ENCODE data around the gene GMDS. TPM values are rescaled to one million over a fixed set of nuclear protein-coding genes. Genes with fewer than 3 reads are reported as not detected.

GMDS gene
- total RNA-seq, 1 donor from 2014 or later = 19.9 TPM

GRCh38 chr6:1664329-1664728 lies 581.1 kb downstream of the GMDS start:
- DNase-seq (ENCODE audit: low spot score in 2 of 2) = no peak
- no peak overlapping the region for H3K27ac ChIP-seq
- no peaks in the 10 kb centered on the region for H3K27me3 ChIP-seq
- no peaks in the 10 kb centered on the region for H3K9me3 ChIP-seq
- no peak overlapping the region for H3K4me3 ChIP-seq
- intact Hi-C loops (cut with DNase I) = no loop called here
- TF ChIP-seq, protein P1, sequence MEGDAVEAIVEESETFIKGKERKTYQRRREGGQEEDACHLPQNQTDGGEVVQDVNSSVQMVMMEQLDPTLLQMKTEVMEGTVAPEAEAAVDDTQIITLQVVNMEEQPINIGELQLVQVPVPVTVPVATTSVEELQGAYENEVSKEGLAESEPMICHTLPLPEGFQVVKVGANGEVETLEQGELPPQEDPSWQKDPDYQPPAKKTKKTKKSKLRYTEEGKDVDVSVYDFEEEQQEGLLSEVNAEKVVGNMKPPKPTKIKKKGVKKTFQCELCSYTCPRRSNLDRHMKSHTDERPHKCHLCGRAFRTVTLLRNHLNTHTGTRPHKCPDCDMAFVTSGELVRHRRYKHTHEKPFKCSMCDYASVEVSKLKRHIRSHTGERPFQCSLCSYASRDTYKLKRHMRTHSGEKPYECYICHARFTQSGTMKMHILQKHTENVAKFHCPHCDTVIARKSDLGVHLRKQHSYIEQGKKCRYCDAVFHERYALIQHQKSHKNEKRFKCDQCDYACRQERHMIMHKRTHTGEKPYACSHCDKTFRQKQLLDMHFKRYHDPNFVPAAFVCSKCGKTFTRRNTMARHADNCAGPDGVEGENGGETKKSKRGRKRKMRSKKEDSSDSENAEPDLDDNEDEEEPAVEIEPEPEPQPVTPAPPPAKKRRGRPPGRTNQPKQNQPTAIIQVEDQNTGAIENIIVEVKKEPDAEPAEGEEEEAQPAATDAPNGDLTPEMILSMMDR (IDR thresholded peaks at IDR 0.05) = no peak
- no peaks in the 10 kb centered on the region for H3K4me1 ChIP-seq
- no peaks in the 10 kb centered on the region for H3K36me3 ChIP-seq

DNA sequence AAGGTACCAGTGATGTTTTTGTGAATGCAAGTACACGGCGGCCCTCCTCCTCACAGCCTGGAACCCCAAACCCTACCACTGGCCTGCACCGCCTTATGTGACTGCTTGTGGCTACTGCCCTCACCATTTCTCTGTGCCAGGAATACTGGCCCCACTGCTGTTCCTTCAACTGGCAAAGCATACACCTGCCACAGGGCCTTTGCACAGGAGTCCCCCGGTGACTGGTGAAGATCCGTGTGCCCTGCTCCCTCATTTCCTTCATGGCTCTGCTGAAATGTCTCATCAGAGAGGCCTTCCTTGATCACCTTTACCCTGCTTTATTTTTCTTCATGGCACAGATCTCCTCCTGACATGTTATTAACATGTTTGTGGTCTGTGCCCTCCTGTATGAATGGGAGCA lies 581.9 kb downstream of the GMDS start:
- intact Hi-C loops (cut with DNase I) = no loop called here

GRCh38 chr6:1662534-1662933 lies 582.9 kb downstream of the GMDS start:
- no peaks in the 10 kb centered on the region for H3K27me3 ChIP-seq
- intact Hi-C loops (cut with DNase I) = no loop called here
- no peaks in the 10 kb centered on the region for H3K9me3 ChIP-seq
- no peaks in the 10 kb centered on the region for H3K4me1 ChIP-seq
- no peaks in the 10 kb centered on the region for H3K36me3 ChIP-seq
- no peak overlapping the region for H3K4me3 ChIP-seq
- peak overlapping the region in 1 of 2 donors; percentile 19 for H3K27ac ChIP-seq
- TF ChIP-seq, protein P1 (IDR thresholded peaks at IDR 0.05) = no peak
- no peak for DNase-seq (ENCODE audit: low spot score in 2 of 2)

More for the DNA sequence above, 581.9 kb downstream of the GMDS start:
- no peaks in the 10 kb centered on the region for H3K9me3 ChIP-seq
- no peaks in the 10 kb centered on the region for H3K27me3 ChIP-seq
- no peak overlapping the region for H3K4me3 ChIP-seq
- H3K36me3 ChIP-seq = no peaks in the 10 kb centered on the region
- H3K4me1 ChIP-seq = no peaks in the 10 kb centered on the region
- DNase-seq (ENCODE audit: low spot score in 2 of 2) = no peak
- no peak overlapping the region for H3K27ac ChIP-seq
- TF ChIP-seq, protein P1 (IDR thresholded peaks at IDR 0.05) = no peak

DNA sequence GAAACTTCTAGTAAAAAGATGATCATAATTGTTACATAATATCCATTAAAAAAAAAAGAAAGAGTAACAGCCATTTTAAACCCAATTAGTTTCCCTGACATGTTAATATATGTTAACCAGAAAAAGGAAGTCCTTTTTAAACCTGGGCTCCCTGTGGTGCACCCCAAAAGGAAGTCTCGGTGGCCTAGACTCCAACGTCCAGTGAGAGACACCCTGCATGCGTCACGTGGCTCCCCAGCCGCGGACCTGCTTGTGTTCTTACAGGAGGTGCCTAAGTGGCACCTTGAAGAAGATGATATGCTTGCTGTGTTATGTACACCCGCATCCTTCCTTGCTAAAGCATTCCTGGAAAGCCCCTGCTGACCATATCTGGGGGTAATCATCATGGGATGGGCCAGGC lies 585.6 kb downstream of the GMDS start:
- intact Hi-C loops (cut with DNase I) = no loop called here
- DNase-seq (ENCODE audit: low spot score in 2 of 2) = no peak
- H3K27me3 ChIP-seq = no peaks in the 10 kb centered on the region
- no peaks in the 10 kb centered on the region for H3K4me1 ChIP-seq
- no peaks in the 10 kb centered on the region for H3K36me3 ChIP-seq
- H3K27ac ChIP-seq = no peak overlapping the region
- no peaks in the 10 kb centered on the region for H3K9me3 ChIP-seq
- TF ChIP-seq, protein P1 (IDR thresholded peaks at IDR 0.05) = no peak
- H3K4me3 ChIP-seq = no peak overlapping the region

DNA sequence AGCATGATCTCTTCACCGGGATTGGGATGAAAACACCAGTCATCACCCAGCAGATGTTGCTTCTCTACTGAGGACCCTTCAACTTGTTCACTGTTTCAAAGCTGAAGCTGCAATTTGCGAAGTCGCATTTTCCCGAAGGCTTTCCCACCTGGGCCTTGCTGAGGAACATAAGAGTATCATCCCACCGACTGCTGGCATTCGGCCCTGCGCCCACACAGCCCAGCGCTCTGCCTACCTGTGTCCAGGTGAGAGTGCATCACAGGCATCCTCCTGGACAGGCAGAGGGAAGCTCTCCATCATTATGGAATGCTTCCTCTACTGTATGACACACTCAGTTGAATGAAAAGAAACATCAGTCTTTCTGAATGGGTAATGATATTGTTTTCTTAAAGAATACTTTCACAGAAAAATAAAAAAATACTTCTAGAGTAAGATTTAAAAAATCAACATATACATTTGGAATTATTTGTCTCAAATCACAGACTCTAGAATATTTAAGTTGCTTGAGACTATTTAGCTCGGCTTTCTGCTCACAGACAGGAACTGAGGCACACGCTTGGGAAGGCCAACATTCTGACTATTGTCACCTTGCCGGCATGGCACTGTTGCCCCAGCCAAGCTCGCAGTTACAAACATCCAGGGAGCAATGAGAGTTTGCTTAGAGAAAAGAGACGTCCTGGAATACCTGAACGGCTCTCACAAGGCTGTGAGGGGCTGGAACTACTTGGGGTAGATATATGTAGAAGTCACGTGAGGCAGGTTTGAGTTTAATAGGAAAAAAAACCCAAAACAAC lies 587.0 kb downstream of the GMDS start:
- H3K27me3 ChIP-seq = no peaks in the 10 kb centered on the region
- H3K4me3 ChIP-seq = no peak overlapping the region
- H3K4me1 ChIP-seq = no peaks in the 10 kb centered on the region
- intact Hi-C loops (cut with DNase I) = no loop called here
- no peak for DNase-seq (ENCODE audit: low spot score in 2 of 2)
- no peaks in the 10 kb centered on the region for H3K36me3 ChIP-seq
- no peak overlapping the region for H3K27ac ChIP-seq
- H3K9me3 ChIP-seq = no peaks in the 10 kb centered on the region
- TF ChIP-seq, protein P1 (IDR thresholded peaks at IDR 0.05) = no peak
